ENCODE measurements around the gene SEPTIN1.

SEPTIN1 gene

GRCh38 chr16:30377812-30378235 is 4.5 kb downstream of the SEPTIN1 start (continued):
- TF ChIP-seq ZNF341 (tag by site-specific recombination; IDR thresholded peaks at IDR 0.05; ENCODE audit: low read depth) (peak; percentile 76), ZNF623 (tag by site-specific recombination; IDR thresholded peaks at IDR 0.05) (peak; percentile 2; the same call in 1 of the 2 replicates), ZBTB8A (tag by site-specific recombination; IDR thresholded peaks at IDR 0.05) (no peak; the same call in 1 of the 2 replicates), ZXDB (tag by site-specific recombination; IDR thresholded peaks at IDR 0.05) (peak; percentile 90), ZNF184 (tag by site-specific recombination; IDR thresholded peaks at IDR 0.05) (peak; percentile 54; the same call in 1 of the 2 replicates), KLF17 (tag by site-specific recombination; IDR thresholded peaks at IDR 0.05) (no peak), OSR2 (tag by site-specific recombination; IDR thresholded peaks at IDR 0.05) (peak; percentile 87), ZNF354C (tag by site-specific recombination; IDR thresholded peaks at IDR 0.05; ENCODE audit: borderline replicate concordance, low read depth) (no peak), ZNF449 (tag by site-specific recombination; IDR thresholded peaks at IDR 0.05) (no peak; the same call in 1 of the 2 replicates), ZEB2 (tag by site-specific recombination; IDR thresholded peaks at IDR 0.05) (peak; percentile 45; the same call in 1 of the 2 replicates), ZNF138 (tag by site-specific recombination; IDR thresholded peaks at IDR 0.05; ENCODE audit: borderline replicate concordance) (no peak), ZNF24 (tag by site-specific recombination; IDR thresholded peaks at IDR 0.05) (peak; percentile 54; the same call in 1 of the 2 replicates), KLF1 (tag by site-specific recombination; IDR thresholded peaks at IDR 0.05) (no peak), ZNF391 (tag by site-specific recombination; IDR thresholded peaks at IDR 0.05; ENCODE audit: borderline replicate concordance, low read depth) (peak; percentile 50; the same call in 1 of the 2 replicates), PRDM1 (tag by site-specific recombination; IDR thresholded peaks at IDR 0.05) (no peak), ZSCAN16 (tag by site-specific recombination; IDR thresholded peaks at IDR 0.05) (no peak), ZBTB6 (tag by site-specific recombination; IDR thresholded peaks at IDR 0.05) (no peak), ZNF473 (tag by site-specific recombination; IDR thresholded peaks at IDR 0.05) (no peak), GLIS1 (tag by site-specific recombination; IDR thresholded peaks at IDR 0.05) (no peak), WT1 (tag by site-specific recombination; IDR thresholded peaks at IDR 0.05) (peak; percentile 57; the same call in 1 of the 2 replicates), ZSCAN30 (tag by site-specific recombination; IDR thresholded peaks at IDR 0.05) (peak; percentile 40; the same call in 1 of the 2 replicates), ZNF513 (tag by site-specific recombination; IDR thresholded peaks at IDR 0.05) (no peak), ZNF501 (tag by site-specific recombination; IDR thresholded peaks at IDR 0.05) (no peak; the same call in 1 of the 2 replicates), ZNF280C (tag by site-specific recombination; IDR thresholded peaks at IDR 0.05) (no peak), ZNF610 (tag by site-specific recombination; IDR thresholded peaks at IDR 0.05; ENCODE audit: borderline replicate concordance) (peak; percentile 18; the same call in 1 of the 2 replicates), ZNF140 (tag by site-specific recombination; IDR thresholded peaks at IDR 0.05) (no peak), GFI1B (tag by site-specific recombination; IDR thresholded peaks at IDR 0.05) (peak; percentile 50; the same call in 1 of the 2 replicates), KLF7 (tag by site-specific recombination; IDR thresholded peaks at IDR 0.05; ENCODE audit: borderline replicate concordance) (no peak; the same call in none of the 2 replicates)

Measured in HEK293 (cell line).